Left ventricle myocardium inferior (tissue), 1 donor: ENCODE measurements around the gene C11orf87. TPM values are rescaled to one million over a fixed set of nuclear protein-coding genes. Genes with fewer than 3 reads are reported as not detected.

ENCODE experiments used
- DNase-seq: peaks from one replicate; pipeline ENCODE4 v3.0.0-alpha.2; 2020
- H3K27ac ChIP-seq: fragments of 200-600 bp; replicated peaks from 2 replicates; pipeline ENCODE4 v1.8.0; 2021
- H3K27me3 ChIP-seq: fragments of 200-600 bp; 2 replicates; pipeline ENCODE4 v1.8.0; 2021; ENCODE audit warnings: low read depth
- H3K36me3 ChIP-seq: fragments of 200-600 bp; 2 replicates; pipeline ENCODE4 v1.8.0; 2021
- H3K4me1 ChIP-seq: fragments of 200-600 bp; 2 replicates; pipeline ENCODE4 v1.8.0; 2021
- H3K4me3 ChIP-seq: fragments of 200-600 bp; 2 replicates; pipeline ENCODE4 v1.8.0; 2021; ENCODE audit warnings: mild to moderate bottlenecking, moderate library complexity
- H3K9me3 ChIP-seq: fragments of 200-600 bp; replicated peaks from 2 replicates; pipeline ENCODE4 v1.8.0; 2021
- intact Hi-C: fragments of 100-400 bp; cut with micrococcal nuclease; formaldehyde crosslinking; loops from one replicate; pipeline ENCODE4 v1.11.0; 2022
- total RNA-seq: library from RNA; stranded (reverse); fragmentation: NEBNext Ultra II Directional; extraction: Animal tissue kit (Norgen Biotek cat#: 25700); gene quantifications from one replicate; pipeline ENCODE4 v1.2.1, GENCODE V29; 2021
- TF ChIP-seq, protein P1 (sequence below): fragments of 200-600 bp; IDR thresholded peaks from 2 replicates; pipeline ENCODE4 v1.8.0; 2021; ENCODE audit warnings: antibody characterized with exemption, mild to moderate bottlenecking, borderline replicate concordance
- donor health status: DM: no; HTN: yes; CAD: no; lungs with severe emphysema.

C11orf87 gene
- total RNA-seq, 1 donor from 2014 or later = 0.14 TPM

DNA sequence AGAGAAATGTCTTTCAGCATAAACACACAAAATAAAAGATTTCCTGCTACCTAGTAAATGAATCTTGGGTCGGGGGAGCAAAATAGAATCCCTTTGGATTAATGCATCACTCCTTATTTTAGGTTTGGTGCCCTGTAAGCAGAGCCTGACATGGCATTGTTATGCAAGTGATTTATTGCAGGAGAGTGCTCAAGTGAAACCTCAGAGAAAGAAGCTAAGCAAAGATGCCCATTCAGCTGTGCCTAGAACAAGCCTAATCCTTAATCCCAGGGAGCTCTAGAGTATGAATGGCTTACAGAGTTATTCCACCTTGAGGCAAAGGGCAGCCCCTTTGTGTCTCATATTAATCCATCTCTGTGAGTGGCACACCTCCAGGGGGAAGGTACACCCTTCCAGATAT lies 21.1 kb downstream of the C11orf87 start:
- H3K36me3 ChIP-seq = no peaks in the 10 kb centered on the region
- TF ChIP-seq, protein P1, sequence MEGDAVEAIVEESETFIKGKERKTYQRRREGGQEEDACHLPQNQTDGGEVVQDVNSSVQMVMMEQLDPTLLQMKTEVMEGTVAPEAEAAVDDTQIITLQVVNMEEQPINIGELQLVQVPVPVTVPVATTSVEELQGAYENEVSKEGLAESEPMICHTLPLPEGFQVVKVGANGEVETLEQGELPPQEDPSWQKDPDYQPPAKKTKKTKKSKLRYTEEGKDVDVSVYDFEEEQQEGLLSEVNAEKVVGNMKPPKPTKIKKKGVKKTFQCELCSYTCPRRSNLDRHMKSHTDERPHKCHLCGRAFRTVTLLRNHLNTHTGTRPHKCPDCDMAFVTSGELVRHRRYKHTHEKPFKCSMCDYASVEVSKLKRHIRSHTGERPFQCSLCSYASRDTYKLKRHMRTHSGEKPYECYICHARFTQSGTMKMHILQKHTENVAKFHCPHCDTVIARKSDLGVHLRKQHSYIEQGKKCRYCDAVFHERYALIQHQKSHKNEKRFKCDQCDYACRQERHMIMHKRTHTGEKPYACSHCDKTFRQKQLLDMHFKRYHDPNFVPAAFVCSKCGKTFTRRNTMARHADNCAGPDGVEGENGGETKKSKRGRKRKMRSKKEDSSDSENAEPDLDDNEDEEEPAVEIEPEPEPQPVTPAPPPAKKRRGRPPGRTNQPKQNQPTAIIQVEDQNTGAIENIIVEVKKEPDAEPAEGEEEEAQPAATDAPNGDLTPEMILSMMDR = no peak
- H3K9me3 ChIP-seq = no peaks in the 10 kb centered on the region
- intact Hi-C loops = no loop called here
- H3K27ac ChIP-seq = no peak overlapping the region
- peaks cover 4% of the 10 kb centered on the region for H3K27me3 ChIP-seq
- no peak overlapping the region for H3K4me3 ChIP-seq
- no peak for DNase-seq
- no peaks in the 10 kb centered on the region for H3K4me1 ChIP-seq

DNA sequence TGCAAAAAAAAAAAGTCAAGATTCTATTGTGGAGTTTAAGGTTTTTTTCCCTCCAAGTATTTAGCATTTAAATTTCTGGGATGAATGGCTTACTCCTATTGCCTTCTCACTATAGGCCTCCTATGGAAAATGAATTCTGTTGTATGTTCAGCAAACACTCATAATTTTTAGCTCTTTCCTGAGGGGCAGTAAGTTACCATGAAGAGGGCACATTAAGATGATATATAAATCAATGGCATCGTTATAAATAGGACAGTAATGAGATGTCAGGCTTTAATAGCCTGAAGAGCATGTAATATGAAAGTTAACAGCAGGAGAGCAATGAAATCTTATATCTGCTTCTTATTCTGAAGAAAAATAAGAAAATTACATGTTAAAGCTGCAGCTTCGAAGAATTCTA lies 32.9 kb downstream of the C11orf87 start:
- no peaks in the 10 kb centered on the region for H3K4me1 ChIP-seq
- H3K36me3 ChIP-seq = no peaks in the 10 kb centered on the region
- H3K27ac ChIP-seq = no peak overlapping the region
- DNase-seq = no peak
- peaks cover 22% of the 10 kb centered on the region for H3K9me3 ChIP-seq
- H3K4me3 ChIP-seq = no peak overlapping the region
- no peaks in the 10 kb centered on the region for H3K27me3 ChIP-seq
- TF ChIP-seq, protein P1 = no peak
- intact Hi-C loops = no loop called here
